HTR-8/SVneo (cell line): ENCODE results near the gene TVP23C.

Experiments used
- DNase-seq: peaks from one replicate; pipeline ENCODE4 v3.0.0; 2011; ENCODE audit warnings: low spot score, mixed read lengths; ENCODE audit not compliant: insufficient read length
- FAIRE-seq: peaks from 2 replicates; lab custom pipeline; 2011; peaks lifted over from hg19 to GRCh38; lab: Jason Lieb, UNC

TVP23C gene

GRCh38 chr17:15472891-15473290 is 90.4 kb downstream of the TVP23C start:
- DNase-seq (no peak), FAIRE-seq (no peak)

- DNase-seq (no peak), FAIRE-seq (peak; percentile 64)
Observed at GRCh38 chr17:15470536-15470935, 92.7 kb downstream of the TVP23C start.

- DNase-seq (no peak), FAIRE-seq (no peak)
Observed at GRCh38 chr17:15469260-15469659, 94.0 kb downstream of the TVP23C start.

- FAIRE-seq, result no peak
- no peak for DNase-seq
Observed at GRCh38 chr17:15468126-15468525, 95.2 kb downstream of the TVP23C start.

- FAIRE-seq, result peak; percentile 44
Observed at GRCh38 chr17:15467592-15467991, 95.7 kb downstream of the TVP23C start, which contains the start of gene CDRT4. CDRT4 (minus strand) TSS chr17:15467621; CDS start chr17:15440238, 27,383 bp downstream.

GRCh38 chr17:15466131-15466530 is 97.2 kb downstream of the TVP23C start:
- DNase-seq, result no peak

More at GRCh38 chr17:15467592-15467991, 95.7 kb downstream of the TVP23C start, which contains the start of gene CDRT4:
- DNase-seq, result no peak

GRCh38 chr17:15465045-15465701 is 98.1 kb downstream of the TVP23C start:
- peak; percentile 100 for FAIRE-seq
- DNase-seq, result no peak

More at GRCh38 chr17:15466131-15466530, 97.2 kb downstream of the TVP23C start:
- FAIRE-seq, result no peak

GRCh38 chr17:15464231-15464985 is 98.9 kb downstream of the TVP23C start:
- FAIRE-seq (no peak), DNase-seq (no peak)

GRCh38 chr17:15462976-15463772 is 100.1 kb downstream of the TVP23C start:
- DNase-seq (peak; percentile 91), FAIRE-seq (peak; percentile 96)

- FAIRE-seq (peak; percentile 78), DNase-seq (no peak)
Observed at GRCh38 chr17:15457723-15458094, 105.6 kb downstream of the TVP23C start.

GRCh38 chr17:15456972-15457722 is 106.1 kb downstream of the TVP23C start:
- DNase-seq (peak; percentile 78), FAIRE-seq (peak; percentile 71)

- FAIRE-seq (no peak), DNase-seq (no peak)
Observed at GRCh38 chr17:15456496-15456895, 106.8 kb downstream of the TVP23C start.

GRCh38 chr17:15454346-15454745 is 108.9 kb downstream of the TVP23C start:
- FAIRE-seq (peak; percentile 96), DNase-seq (no peak)

- DNase-seq (no peak), FAIRE-seq (no peak)
Observed at GRCh38 chr17:15453782-15454181, 109.5 kb downstream of the TVP23C start.

- DNase-seq (no peak), FAIRE-seq (no peak)
Observed at GRCh38 chr17:15453246-15453645, 110.0 kb downstream of the TVP23C start.

- DNase-seq, result no peak
- no peak for FAIRE-seq
Observed at GRCh38 chr17:15452746-15453145, 110.5 kb downstream of the TVP23C start.
